Measurements from ENCODE around the gene IL36RN.
"Not testable (repeated sequence)": the region's sequence is repeated elsewhere in the genome, so short reads cannot be mapped to it uniquely, and the experiment has no call there.

- TF ChIP-seq FOXP2 (optimal IDR thresholded peaks at IDR 0.05; ENCODE audit: control extremely low read depth, extremely low read length, insufficient read depth); EZH2 (IDR thresholded peaks at IDR 0.05): not testable (repeated sequence)
Observed at GRCh38 chr2:113096842-113097618, 38.0 kb downstream of the IL36RN start.

Data from SK-N-MC (cell line).